Glutamatergic neuron (in vitro differentiated cells): ENCODE results near the gene NEXN. TPM values are rescaled to one million over a fixed set of nuclear protein-coding genes. Genes with fewer than 3 reads are reported as not detected.
A peak's percentile ranks its signal among the peaks of the same experiment; 100 is the strongest.

Experiments used
- DNase-seq: peaks from one replicate; pipeline ENCODE4 v3.0.0; 2022
- H3K27ac Mint-ChIP-seq: one replicate; pipeline ENCODE4 v1.8.0; 2020; ENCODE audit warnings: mild to moderate bottlenecking, mixed read lengths, inconsistent platforms; ENCODE audit not compliant: unreplicated experiment
- H3K27me3 Mint-ChIP-seq: one replicate; pipeline ENCODE4 v1.8.0; 2020; ENCODE audit warnings: mild to moderate bottlenecking, moderate library complexity, mixed read lengths, inconsistent platforms; ENCODE audit not compliant: unreplicated experiment
- H3K36me3 Mint-ChIP-seq: one replicate; pipeline ENCODE4 v1.8.0; 2020; ENCODE audit warnings: mild to moderate bottlenecking, mixed read lengths, inconsistent platforms; ENCODE audit not compliant: unreplicated experiment
- H3K4me1 Mint-ChIP-seq: one replicate; pipeline ENCODE4 v1.8.0; 2020; ENCODE audit warnings: mild to moderate bottlenecking, low read depth, mixed read lengths, inconsistent platforms; ENCODE audit not compliant: unreplicated experiment
- H3K4me3 Mint-ChIP-seq: one replicate; pipeline ENCODE4 v1.8.0; 2020; ENCODE audit warnings: mild to moderate bottlenecking, mixed read lengths, inconsistent platforms; ENCODE audit not compliant: unreplicated experiment
- H3K9me3 Mint-ChIP-seq: one replicate; pipeline ENCODE4 v1.8.0; 2020; ENCODE audit warnings: mild to moderate bottlenecking, moderate library complexity, mixed read lengths, inconsistent platforms; ENCODE audit not compliant: unreplicated experiment
- total RNA-seq: library from RNA; stranded (reverse); fragmentation: NEBNext Ultra II Directional; extraction: Animal tissue kit (Norgen Biotek cat#: 25700); gene quantifications from one replicate; pipeline ENCODE4 v1.2.1, GENCODE V29; 2021; ENCODE audit not compliant: unreplicated experiment
- TF ChIP-seq, protein P1 (sequence below): fragments of 200-600 bp; sonication (generic); IDR thresholded peaks from one replicate; pipeline ENCODE4 v1.5.0; 2021; ENCODE audit not compliant: partially characterized antibody, unreplicated experiment

NEXN gene
- total RNA-seq, 1 donor from 2014 or later, result 0.76 TPM

DNA sequence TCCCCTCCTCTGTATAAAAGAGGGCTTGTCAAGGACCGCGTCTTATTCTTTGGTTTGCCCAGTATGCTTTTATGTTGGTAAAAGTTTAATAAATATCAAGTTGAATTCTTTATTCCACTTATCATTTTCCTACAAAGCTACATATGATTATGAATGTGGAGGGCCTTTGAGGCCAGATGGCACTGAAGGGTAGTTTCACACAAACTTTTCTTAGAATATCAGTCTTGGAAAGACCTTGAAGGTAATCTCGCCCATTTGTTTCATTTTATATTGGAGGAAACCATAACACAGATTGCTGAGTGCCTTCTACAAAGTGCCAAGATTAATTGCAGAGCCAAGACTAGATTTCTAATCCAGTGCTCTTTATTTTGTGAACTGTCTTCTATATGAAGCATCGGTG, 96.2 kb downstream of the NEXN start:
- Mint-ChIP-seq H3K4me1 (peaks cover 25% of the 10 kb centered on the region), H3K27me3 (peaks cover 8% of the 10 kb centered on the region)

DNA sequence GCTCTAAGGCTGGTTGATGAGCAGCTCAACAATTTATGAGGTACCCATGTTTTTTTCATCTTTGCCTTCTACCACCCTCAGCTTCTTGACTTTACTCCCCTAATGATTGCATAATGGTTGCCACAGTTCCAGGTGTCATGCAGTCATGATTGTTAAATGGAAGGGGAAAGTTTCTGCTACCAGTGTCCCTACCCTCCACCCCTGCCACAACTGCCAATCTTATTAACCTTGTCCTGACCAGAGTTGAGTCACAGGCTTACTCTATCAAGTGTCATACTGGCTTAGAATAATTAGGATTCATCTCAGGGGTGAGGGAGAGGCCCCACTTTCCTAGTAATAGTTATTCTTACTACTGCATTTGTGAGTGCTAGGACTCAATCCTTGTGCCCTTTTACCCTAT, 98.4 kb downstream of the NEXN start:
- H3K9me3 Mint-ChIP-seq, result no peaks in the 10 kb centered on the region
- TF ChIP-seq, protein P1, sequence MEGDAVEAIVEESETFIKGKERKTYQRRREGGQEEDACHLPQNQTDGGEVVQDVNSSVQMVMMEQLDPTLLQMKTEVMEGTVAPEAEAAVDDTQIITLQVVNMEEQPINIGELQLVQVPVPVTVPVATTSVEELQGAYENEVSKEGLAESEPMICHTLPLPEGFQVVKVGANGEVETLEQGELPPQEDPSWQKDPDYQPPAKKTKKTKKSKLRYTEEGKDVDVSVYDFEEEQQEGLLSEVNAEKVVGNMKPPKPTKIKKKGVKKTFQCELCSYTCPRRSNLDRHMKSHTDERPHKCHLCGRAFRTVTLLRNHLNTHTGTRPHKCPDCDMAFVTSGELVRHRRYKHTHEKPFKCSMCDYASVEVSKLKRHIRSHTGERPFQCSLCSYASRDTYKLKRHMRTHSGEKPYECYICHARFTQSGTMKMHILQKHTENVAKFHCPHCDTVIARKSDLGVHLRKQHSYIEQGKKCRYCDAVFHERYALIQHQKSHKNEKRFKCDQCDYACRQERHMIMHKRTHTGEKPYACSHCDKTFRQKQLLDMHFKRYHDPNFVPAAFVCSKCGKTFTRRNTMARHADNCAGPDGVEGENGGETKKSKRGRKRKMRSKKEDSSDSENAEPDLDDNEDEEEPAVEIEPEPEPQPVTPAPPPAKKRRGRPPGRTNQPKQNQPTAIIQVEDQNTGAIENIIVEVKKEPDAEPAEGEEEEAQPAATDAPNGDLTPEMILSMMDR, result no peak
- peaks cover 16% of the 10 kb centered on the region for H3K4me1 Mint-ChIP-seq
- no peak for DNase-seq
- H3K27me3 Mint-ChIP-seq, result peaks cover 1% of the 10 kb centered on the region
- no peak overlapping the region for H3K27ac Mint-ChIP-seq
- no peak overlapping the region for H3K4me3 Mint-ChIP-seq
- H3K36me3 Mint-ChIP-seq, result no peaks in the 10 kb centered on the region

More for the DNA sequence above, 96.2 kb downstream of the NEXN start:
- Mint-ChIP-seq H3K4me3 (no peak overlapping the region), H3K36me3 (no peaks in the 10 kb centered on the region), H3K27ac (peak overlapping the region; percentile 24), H3K9me3 (peaks cover 6% of the 10 kb centered on the region)
- no peak for DNase-seq
- TF ChIP-seq, protein P1, result no peak

DNA sequence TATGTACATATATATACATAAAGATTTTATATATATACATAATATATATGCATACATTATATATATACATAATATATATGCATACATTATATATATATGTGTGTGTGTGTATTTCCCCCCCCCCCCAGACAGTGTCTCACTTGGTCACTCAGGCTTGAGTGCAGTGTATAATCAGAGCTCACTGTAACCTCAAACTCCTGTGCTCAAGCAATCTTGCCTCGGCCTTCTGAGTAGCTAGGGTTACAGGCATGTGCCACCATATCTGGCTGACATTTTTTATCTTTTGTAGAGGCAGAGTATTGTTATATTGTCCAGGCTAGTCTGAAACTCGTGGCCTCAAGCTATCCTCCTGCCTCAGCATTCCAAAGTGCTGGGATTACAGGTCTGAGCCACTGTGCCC, 99.5 kb downstream of the NEXN start:
- Mint-ChIP-seq H3K27ac (no peak overlapping the region), H3K4me3 (no peak overlapping the region), H3K9me3 (no peaks in the 10 kb centered on the region), H3K27me3 (peaks cover 1% of the 10 kb centered on the region), H3K4me1 (peaks cover 12% of the 10 kb centered on the region), H3K36me3 (no peaks in the 10 kb centered on the region)
- TF ChIP-seq, protein P1, result no peak
- DNase-seq, result no peak

DNA sequence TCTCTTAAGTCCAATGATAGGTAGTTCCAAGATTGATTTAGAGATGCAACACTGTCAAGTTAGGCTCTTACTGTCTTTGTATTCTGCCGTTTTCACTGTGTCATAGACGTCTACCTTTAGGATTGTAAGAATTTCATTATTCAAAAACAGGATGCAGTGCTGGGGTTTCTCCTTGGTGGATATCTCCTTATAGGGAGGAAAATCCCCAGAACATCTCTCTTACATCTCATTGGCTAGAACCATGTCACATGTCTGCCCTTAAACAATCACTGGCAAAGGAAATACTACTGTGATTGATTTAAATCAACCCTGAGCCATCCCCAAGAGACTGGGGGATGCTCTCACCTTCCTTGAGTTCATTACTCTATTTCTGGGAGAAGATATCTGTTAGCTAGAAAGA, 101.3 kb downstream of the NEXN start:
- peaks cover 1% of the 10 kb centered on the region for H3K27me3 Mint-ChIP-seq
- TF ChIP-seq, protein P1, result no peak
- H3K4me3 Mint-ChIP-seq, result no peak overlapping the region
- no peaks in the 10 kb centered on the region for H3K9me3 Mint-ChIP-seq
- DNase-seq, result no peak
- peaks cover 3% of the 10 kb centered on the region for H3K4me1 Mint-ChIP-seq
- H3K36me3 Mint-ChIP-seq, result no peaks in the 10 kb centered on the region
- no peak overlapping the region for H3K27ac Mint-ChIP-seq

DNA sequence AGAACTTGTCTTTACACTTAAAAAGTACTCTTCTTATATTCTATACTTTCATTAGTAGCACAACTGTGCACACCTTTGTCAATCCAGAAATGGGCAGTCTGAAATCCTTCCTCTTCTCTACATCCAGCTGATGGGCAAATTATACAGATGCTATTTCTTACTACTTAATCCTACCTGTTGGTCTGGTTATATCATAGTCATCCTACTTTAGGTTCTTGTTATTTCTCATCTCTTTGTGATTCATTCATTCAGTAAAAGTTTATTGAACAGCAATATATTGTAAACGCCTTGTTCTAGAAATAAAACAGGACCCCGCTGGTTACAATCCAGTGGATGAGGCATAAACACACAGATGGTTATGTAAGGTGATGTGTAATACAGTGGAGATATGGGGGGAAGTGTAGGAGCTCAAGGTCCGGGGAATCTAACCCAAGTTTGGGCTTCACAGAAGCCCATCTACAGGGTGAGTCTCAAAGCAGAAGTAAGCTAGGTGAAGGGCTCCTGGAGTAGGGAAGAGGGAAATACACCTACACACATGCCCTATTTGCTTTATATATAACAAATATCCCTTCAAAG, 102.3 kb downstream of the NEXN start:
- no peaks in the 10 kb centered on the region for H3K36me3 Mint-ChIP-seq
- peaks cover 1% of the 10 kb centered on the region for H3K27me3 Mint-ChIP-seq
- DNase-seq, result no peak
- TF ChIP-seq, protein P1, result no peak
- no peak overlapping the region for H3K4me3 Mint-ChIP-seq
- no peak overlapping the region for H3K27ac Mint-ChIP-seq
- H3K9me3 Mint-ChIP-seq, result no peaks in the 10 kb centered on the region
- peaks cover 2% of the 10 kb centered on the region for H3K4me1 Mint-ChIP-seq
